GM12878 (cell line): ENCODE measurements around the gene EDEM3. TPM values are rescaled to one million over a fixed set of nuclear protein-coding genes. Genes with fewer than 3 reads are reported as not detected.

Experiments used
- ATAC-seq: fragments of 200-7000 bp; cut with Tn5 transposase; 3 replicates; pipeline ENCODE4 v1.9.1; 2020; ENCODE audit warnings: mild to moderate bottlenecking, moderate library complexity
- BruUV-seq: library from RNA; stranded (reverse); fragments of 400-500 nt; replicated peaks from 2 replicates; lab custom pipeline; 2021; lab: Mats Ljungman, UMichigan
- CTCF ChIA-PET: fragments of 300-600 bp; sonication (Branson Sonifier 250); formaldehyde crosslinking; extraction: SDS; loops from one replicate; lab custom pipeline; 2021; ENCODE audit warnings: inconsistent platforms; lab: Yijun Ruan, JAX
- POLR2A ChIA-PET: fragments of 350-600 bp; formaldehyde crosslinking; extraction: SDS; loops from one replicate; lab custom pipeline; 2021; ENCODE audit warnings: inconsistent platforms; lab: Charles Lee
- RAD21 ChIA-PET: fragments of 300-600 bp; sonication (Branson Sonifier 250); formaldehyde crosslinking; loops from one replicate; lab custom pipeline; 2023; ENCODE audit warnings: antibody characterized with exemption; ENCODE audit not compliant: unreplicated experiment; lab: Charles Lee
- SMC1A ChIA-PET: fragments of 300-600 bp; sonication (Branson Sonifier 250); formaldehyde crosslinking; loops from one replicate; lab custom pipeline; 2023; ENCODE audit not compliant: unreplicated experiment, uncharacterized antibody; lab: Charles Lee
- DNase-seq: peaks from one replicate; pipeline ENCODE4 v3.0.0-alpha.2; 2011; ENCODE audit warnings: low read depth, low spot score
- FAIRE-seq: peaks from 3 replicates; lab custom pipeline; 2011; peaks lifted over from hg19 to GRCh38; lab: Jason Lieb, UNC
- H2AFZ ChIP-seq: 2 replicates; pipeline ENCODE4 v1.6.0; 2011; ENCODE audit warnings: low read depth, low read length, control low read depth; ENCODE audit not compliant: control insufficient read depth
- H3K27ac ChIP-seq: 2 replicates; pipeline ENCODE4 v1.5.1; 2011; ENCODE audit warnings: control low read depth; ENCODE audit not compliant: control insufficient read depth, insufficient read depth
- H3K27me3 ChIP-seq, 2 experiments: replicated peaks in 1 of 2; 2 replicates each; pipeline versions ENCODE4 v1.6.0 to v1.6.1; 2011; ENCODE audit warnings: low read length in 1 of 2; ENCODE audit not compliant: control insufficient read depth in 2 of 2, insufficient read depth in 2 of 2
- H3K36me3 ChIP-seq, 2 experiments: 2 replicates each; pipeline ENCODE4 v1.5.1; 2011; ENCODE audit warnings: low read length in 1 of 2; ENCODE audit not compliant: control insufficient read depth in 2 of 2, insufficient read depth in 2 of 2
- H3K4me1 ChIP-seq: 2 replicates; pipeline ENCODE4 v1.6.1; 2011; ENCODE audit warnings: mild to moderate bottlenecking, low read length, moderate library complexity, mixed read lengths; ENCODE audit not compliant: control insufficient read depth, insufficient read depth
- H3K4me2 ChIP-seq: 2 replicates; pipeline ENCODE4 v1.6.0; 2011; ENCODE audit warnings: control low read depth; ENCODE audit not compliant: control insufficient read depth, insufficient read depth
- H3K4me3 ChIP-seq: fragments of 200-600 bp; sonication (generic); 2 replicates; pipeline ENCODE4 v1.5.1; 2016
- H3K79me2 ChIP-seq: 2 replicates; pipeline ENCODE4 v1.6.0; 2011; ENCODE audit warnings: low read length; ENCODE audit not compliant: control insufficient read depth, insufficient read depth
- H3K9ac ChIP-seq: 2 replicates; pipeline ENCODE4 v1.8.0; 2011; ENCODE audit warnings: low read length, control low read depth, mixed read lengths; ENCODE audit not compliant: control insufficient read depth, insufficient read depth
- H3K9me3 ChIP-seq: replicated peaks from 3 replicates; pipeline ENCODE4 v1.5.1; 2011; ENCODE audit warnings: mild to moderate bottlenecking, low read length; ENCODE audit not compliant: control insufficient read depth, insufficient read depth
- H4K20me1 ChIP-seq: 2 replicates; pipeline ENCODE4 v1.6.0; 2011; ENCODE audit not compliant: control insufficient read depth, insufficient read depth
- ASH2L ChIP-seq: fragments of 300-600, 200-600 bp; sonication (generic); IDR thresholded peaks from 2 replicates; pipeline ENCODE4 v1.6.1; 2017; ENCODE audit warnings: low read depth, mild to moderate bottlenecking, borderline replicate concordance
- BCLAF1 ChIP-seq: fragments of 450-650 bp; IDR thresholded peaks from 2 replicates; pipeline ENCODE4 v1.6.1; 2017; ENCODE audit warnings: antibody characterized with exemption, mild to moderate bottlenecking, moderate library complexity
- IKZF2 ChIP-seq, 2 experiments: fragments of 450-650 bp; IDR thresholded peaks; 2 replicates each; pipeline ENCODE4 v1.6.1; 2017; ENCODE audit warnings: mild to moderate bottlenecking in 2 of 2, moderate library complexity in 2 of 2
- RAD21 ChIP-seq: IDR thresholded peaks from 2 replicates; pipeline ENCODE4 v1.6.1; 2011; ENCODE audit warnings: mild to moderate bottlenecking, low read depth, low read length, moderate library complexity; ENCODE audit not compliant: insufficient read depth
- TBL1XR1 ChIP-seq: IDR thresholded peaks from 2 replicates; pipeline ENCODE4 v1.6.1; 2012; ENCODE audit warnings: low read depth, low read length, improper control_type of control experiment
- USF2 ChIP-seq: IDR thresholded peaks from 2 replicates; pipeline ENCODE4 v1.6.1; 2011; ENCODE audit warnings: low read depth, low read length, improper control_type of control experiment, borderline replicate concordance
- YY1 ChIP-seq: IDR thresholded peaks from 2 replicates; pipeline ENCODE4 v1.6.1; 2011; ENCODE audit warnings: low read depth, mild to moderate bottlenecking, low read length
- ZNF217 ChIP-seq: fragments of 450-650 bp; IDR thresholded peaks from 2 replicates; pipeline ENCODE4 v1.6.1; 2017; ENCODE audit warnings: antibody characterized with exemption, mild to moderate bottlenecking
- ZNF384 ChIP-seq: IDR thresholded peaks from 2 replicates; pipeline ENCODE4 v1.6.1; 2012; ENCODE audit warnings: low read depth, mild to moderate bottlenecking, low read length, improper control_type of control experiment, borderline replicate concordance
- WGBS: methylation state at CpG from one replicate; pipeline ENCODE4 v1.1.6; 2016; ENCODE audit warnings: low lambda C conversion rate; ENCODE audit not compliant: insufficient replicate concordance, insufficient coverage; ENCODE audit errors: missing lambda C conversion rate; 5-methylcytosine and 5-hydroxymethylcytosine counted together
- in situ Hi-C: fragments of 300-500 bp; cut with MboI; formaldehyde crosslinking; loops from 9 replicates; pipeline ENCODE4 v1.14.3; 2018; ENCODE audit warnings: mixed read lengths
- intact Hi-C: fragments of 100-400 bp; cut with micrococcal nuclease; formaldehyde crosslinking; loops from one replicate; pipeline ENCODE4 v1.14.2; 2022; ENCODE audit not compliant: unreplicated experiment
- polyA plus RNA-seq, 11 experiments: library from polyadenylated mRNA; depleted of rRNA in 4 of 11; unstranded in 6 of 11; stranded (reverse) in 5 of 11; fragments of >200 nt; fragmentation: Nextera tagmentation in 4 of 11; fragmentation: Illumina TruSeq in 1 of 11; extraction: Ambion mirVana in 4 of 11; extraction: Trizol in 1 of 11; gene quantifications; 1 replicate in 1 of 11; 2 replicates in 10 of 11; pipeline versions ENCODE4 v1.2.1 to v1.2.3, GENCODE V29; 2011 to 2016; ENCODE audit warnings: inconsistent platforms in 2 of 11, missing spikeins in 2 of 11, low read depth in 1 of 11
- total RNA-seq, 4 experiments: library from RNA; depleted of rRNA in 3 of 4; stranded (reverse); fragments of >200 nt in 3 of 4; fragmentation: Illumina TruSeq in 1 of 4; extraction: Trizol in 1 of 4; gene quantifications; 2 replicates each; pipeline versions ENCODE4 v1.2.1 to v1.2.3, GENCODE V29; 2013 to 2021

The EDEM3 gene
- total and polyA plus RNA-seq, 10 of the 15 experiments (the other 5 are each of a cell fraction or from before 2014, with no cell fraction given) = 6.4 to 19.3 (median 14.3) TPM

GRCh38 chr1:184771190-184771691 is 16.6 kb upstream of the EDEM3 start:
- no peaks in the 10 kb centered on the region for H3K9me3 ChIP-seq
- in situ Hi-C loops (no loop called here), intact Hi-C loops (no loop called here)
- H3K27me3 ChIP-seq = no peaks in the 10 kb centered on the region
- no TSS peak for BruUV-seq
- no peaks in the 10 kb centered on the region for H4K20me1 ChIP-seq
- WGBS = 36% methylated on average over 7 of the region's 7 CpGs
- no peak overlapping the region for H3K27ac ChIP-seq
- H3K4me1 ChIP-seq = no peaks in the 10 kb centered on the region
- ATAC-seq (no peak), FAIRE-seq (no peak)
- H3K36me3 ChIP-seq = no peaks in the 10 kb centered on the region
- SMC1A ChIA-PET = interaction anchor here (1.0 kb wide), 1 partner anchor 11 kb away, joined by 3 read pairs; no protein-coding TSS in a partner anchor
- H3K4me3 ChIP-seq = no peak overlapping the region
- H3K79me2 ChIP-seq = no peaks in the 10 kb centered on the region
- TF ChIP-seq USF2 (no peak), TBL1XR1 (no peak), BCLAF1 (no peak), ZNF217 (no peak), IKZF2 (IDR thresholded peaks at IDR 0.05) (no peak), ZNF384 (no peak), ASH2L (no peak), RAD21 (no peak), YY1 (no peak)
- TF ChIP-seq, all 136 proteins: peak for 0
- Histone ChIP-seq H3K9ac (no peak overlapping the region), H2AFZ (no peak overlapping the region), H3K4me2 (no peak overlapping the region)
- POLR2A ChIA-PET = no interaction called here
- CTCF ChIA-PET = no interaction called here
- no peak for DNase-seq
- RAD21 ChIA-PET = no interaction called here
